IMR-90 (cell line): ENCODE measurements around the gene MORC2. TPM values are rescaled to one million over a fixed set of nuclear protein-coding genes. Genes with fewer than 3 reads are reported as not detected.
A peak's percentile ranks its signal among the peaks of the same experiment; 100 is the strongest.

ENCODE experiments used
- ATAC-seq: fragments of 200-7000 bp; cut with Tn5 transposase; 2 replicates; pipeline ENCODE4 v1.9.1; 2020; ENCODE audit warnings: low read depth, mild to moderate bottlenecking, moderate library complexity
- Bru-seq: library from RNA; stranded (reverse); fragments of 400-500 nt; gene quantifications from one replicate; lab custom pipeline; 2021; lab: Mats Ljungman, UMichigan
- BruChase-seq, 2 experiments: library from RNA; stranded (reverse); fragments of 400-500 nt; gene quantifications; one replicate each; lab custom pipeline; 2021; lab: Mats Ljungman, UMichigan
- BruUV-seq: library from RNA; stranded (reverse); fragments of 400-500 nt; replicated peaks from 2 replicates; lab custom pipeline; 2021; lab: Mats Ljungman, UMichigan
- CTCF ChIA-PET: fragments of 300-600 bp; formaldehyde crosslinking; extraction: SDS; loops from one replicate; lab custom pipeline; 2021; ENCODE audit warnings: antibody characterized with exemption; lab: Yijun Ruan, JAX
- POLR2A ChIA-PET: fragments of 300-600 bp; sonication (Branson Sonifier 250); formaldehyde crosslinking; loops from one replicate; lab custom pipeline; 2022; ENCODE audit warnings: antibody characterized with exemption; ENCODE audit not compliant: unreplicated experiment; lab: Charles Lee
- DNase-seq: peaks from one replicate; pipeline ENCODE4 v3.0.0; 2013
- H2AFZ ChIP-seq: replicated peaks from 2 replicates; pipeline ENCODE3; 2013; ENCODE audit warnings: low read length, mild to moderate bottlenecking; ENCODE audit not compliant: poor library complexity
- H2AK5ac ChIP-seq: 2 replicates; pipeline ENCODE4 v1.6.1; 2013; ENCODE audit warnings: low read depth, low read length, inconsistent platforms
- H2AK9ac ChIP-seq: replicated peaks from 2 replicates; pipeline ENCODE3; 2013; ENCODE audit warnings: mild to moderate bottlenecking, low read depth, low read length, moderate library complexity; ENCODE audit not compliant: poor library complexity
- H2BK120ac ChIP-seq: 2 replicates; pipeline ENCODE4 v1.6.1; 2013; ENCODE audit warnings: low read depth, low read length, inconsistent platforms
- H2BK15ac ChIP-seq: 3 replicates; pipeline ENCODE4 v1.6.1; 2013; ENCODE audit warnings: low read depth, low read length, inconsistent platforms
- H2BK20ac ChIP-seq: 2 replicates; pipeline ENCODE4 v1.6.1; 2013; ENCODE audit warnings: low read depth, mild to moderate bottlenecking, inconsistent platforms, low read length, moderate library complexity
- H2BK5ac ChIP-seq: 2 replicates; pipeline ENCODE4 v1.6.1; 2013; ENCODE audit warnings: mild to moderate bottlenecking, low read depth, low read length, inconsistent platforms; ENCODE audit not compliant: poor library complexity, severe bottlenecking
- H3K14ac ChIP-seq: replicated peaks from 2 replicates; pipeline ENCODE4 v1.6.1; 2013; ENCODE audit warnings: low read depth, low read length, inconsistent platforms
- H3K18ac ChIP-seq: 2 replicates; pipeline ENCODE4 v1.6.1; 2013; ENCODE audit warnings: low read depth, low read length, control low read depth
- H3K23ac ChIP-seq: 2 replicates; pipeline ENCODE4 v1.6.1; 2013; ENCODE audit warnings: low read depth, low read length, inconsistent platforms
- H3K27ac ChIP-seq: 2 replicates; pipeline ENCODE4 v1.5.1; 2013; ENCODE audit warnings: mild to moderate bottlenecking, control low read depth, low read length; ENCODE audit not compliant: insufficient read depth
- H3K27me3 ChIP-seq: 2 replicates; pipeline ENCODE4 v1.6.1; 2013; ENCODE audit warnings: low read length; ENCODE audit not compliant: control insufficient read depth, insufficient read depth
- H3K36me3 ChIP-seq: 2 replicates; pipeline ENCODE4 v1.6.1; 2013; ENCODE audit warnings: low read length, mixed read lengths; ENCODE audit not compliant: control insufficient read depth, insufficient read depth
- H3K4ac ChIP-seq: 2 replicates; pipeline ENCODE4 v1.6.1; 2013; ENCODE audit warnings: low read depth, low read length, inconsistent platforms
- H3K4me1 ChIP-seq: 2 replicates; pipeline ENCODE4 v1.6.1; 2013; ENCODE audit warnings: low read length, mixed read lengths; ENCODE audit not compliant: control insufficient read depth, insufficient read depth
- H3K4me2 ChIP-seq: 2 replicates; pipeline ENCODE4 v1.6.1; 2013; ENCODE audit warnings: low read depth, mild to moderate bottlenecking, control low read depth, low read length, moderate library complexity
- H3K4me3 ChIP-seq: 2 replicates; pipeline ENCODE4 v1.5.1; 2013; ENCODE audit warnings: low read depth, mild to moderate bottlenecking, control low read depth, low read length, moderate library complexity; ENCODE audit not compliant: insufficient read depth
- H3K56ac ChIP-seq: 2 replicates; pipeline ENCODE4 v1.6.1; 2013; ENCODE audit warnings: low read length, inconsistent platforms; ENCODE audit not compliant: insufficient read depth; ENCODE audit errors: extremely low read depth
- H3K79me1 ChIP-seq, 2 experiments: 2 replicates each; pipeline ENCODE4 v1.6.1; 2013; ENCODE audit warnings: low read length in 2 of 2, inconsistent platforms in 1 of 2, low read depth in 1 of 2
- H3K9ac ChIP-seq: 2 replicates; pipeline ENCODE4 v1.6.1; 2013; ENCODE audit warnings: low read depth, low read length, control low read depth
- H3K9me1 ChIP-seq: 2 replicates; pipeline ENCODE4 v1.6.1; 2013; ENCODE audit warnings: low read length, inconsistent platforms; ENCODE audit not compliant: insufficient read depth
- H3K9me3 ChIP-seq: 2 replicates; pipeline ENCODE4 v1.6.1; 2013; ENCODE audit warnings: low read length; ENCODE audit not compliant: control insufficient read depth, insufficient read depth
- H4K20me1 ChIP-seq: 2 replicates; pipeline ENCODE4 v1.6.1; 2013; ENCODE audit warnings: low read length, inconsistent platforms; ENCODE audit not compliant: insufficient read depth
- H4K5ac ChIP-seq: 2 replicates; pipeline ENCODE4 v1.6.1; 2013; ENCODE audit warnings: mild to moderate bottlenecking, low read depth, low read length, control low read depth
- H4K8ac ChIP-seq, 2 experiments: 2 replicates each; pipeline ENCODE4 v1.6.1; 2013; ENCODE audit warnings: low read depth in 2 of 2, low read length in 2 of 2, control low read depth in 1 of 2, inconsistent platforms in 1 of 2
- H4K91ac ChIP-seq: 2 replicates; pipeline ENCODE4 v1.6.1; 2013; ENCODE audit warnings: low read depth, low read length, inconsistent platforms; ENCODE audit not compliant: insufficient read depth
- CHD1 ChIP-seq: IDR thresholded peaks from 2 replicates; pipeline ENCODE4 v1.6.1; 2012; ENCODE audit warnings: low read depth, low read length, improper control_type of control experiment
- MXI1 ChIP-seq: IDR thresholded peaks from 2 replicates; pipeline ENCODE4 v1.6.1; 2012; ENCODE audit warnings: low read depth, mild to moderate bottlenecking, low read length, moderate library complexity, borderline replicate concordance
- RCOR1 ChIP-seq: IDR thresholded peaks from 2 replicates; pipeline ENCODE4 v1.6.1; 2012; ENCODE audit warnings: mild to moderate bottlenecking, low read length, improper control_type of control experiment; ENCODE audit not compliant: insufficient replicate concordance
- RFX5 ChIP-seq: IDR thresholded peaks from 2 replicates; pipeline ENCODE4 v1.8.0; 2012; ENCODE audit warnings: low read depth, mild to moderate bottlenecking, low read length, moderate library complexity
- USF2 ChIP-seq: fragments of 150-350 bp; IDR thresholded peaks from 2 replicates; pipeline ENCODE4 v1.6.1; 2017; ENCODE audit warnings: mild to moderate bottlenecking, antibody characterized with exemption, low read length, low read depth
- WGBS, 2 experiments: methylation state at CpG; one replicate each; pipeline versions ENCODE4 v1.1.5 to v1.1.7; 2013; ENCODE audit warnings: missing lambda C conversion rate in 2 of 2; ENCODE audit not compliant: insufficient read length in 1 of 2; ENCODE audit errors: extremely low coverage in 2 of 2; 5-methylcytosine and 5-hydroxymethylcytosine counted together
- dilution Hi-C: fragments of 300-500 bp; cut with HindIII; formaldehyde crosslinking; loops from one replicate; pipeline ENCODE4 v1.14.3; 2018; ENCODE audit warnings: low sequenced_read_pairs; ENCODE audit not compliant: unreplicated experiment
- in situ Hi-C: fragments of 300-500 bp; cut with MboI; formaldehyde crosslinking; loops from 3 replicates; pipeline ENCODE4 v1.14.3; 2019; ENCODE audit warnings: low sequenced_read_pairs, inconsistent platforms, mixed read lengths
- intact Hi-C: fragments of 100-400 bp; cut with micrococcal nuclease; formaldehyde crosslinking; loops from 2 replicates; pipeline ENCODE4 v1.10.0; 2022
- long read RNA-seq: library from polyadenylated mRNA; unstranded; transcript quantifications from one replicate; pipeline ENCODE4 v2.0.0, GENCODE V29; 2021; ENCODE audit not compliant: unreplicated experiment
- polyA plus RNA-seq, 3 experiments: library from polyadenylated mRNA; depleted of rRNA; stranded (reverse); fragments of >200 nt; gene quantifications; 2 replicates each; pipeline ENCODE4 v1.2.3, GENCODE V29; 2012; ENCODE audit warnings: low replicate concordance in 1 of 3
- total RNA-seq: library from RNA; depleted of rRNA; stranded (reverse); fragments of >200 nt; gene quantifications from 2 replicates; pipeline ENCODE4 v1.2.3, GENCODE V29; 2012; rRNA removed

Gene MORC2
- 20.6 and 24.7 TPM in 2 replicates for total RNA-seq
- 12.8 and 15.8 TPM in 2 replicates for polyA plus RNA-seq (2012; rRNA removed)
- polyA plus RNA-seq (2012; cell fraction: cytosol; rRNA removed): 6.6 and 7.2 TPM in 2 replicates
- polyA plus RNA-seq (2012; cell fraction: nucleus; rRNA removed; ENCODE audit: low replicate concordance): 17.9 and 32.7 TPM in 2 replicates
- percentile 78 among the genes with signal in this experiment for Bru-seq, nascent RNA
- percentile 82 among the genes with signal in this experiment for BruChase-seq, experiment 1, labeled RNA remaining after a 6-hour chase
- percentile 84 among the genes with signal in this experiment for BruChase-seq, experiment 2, labeled RNA remaining after a 2-hour chase
- long read RNA-seq, full-length matches to known transcripts: 3 of 21 reads
- long read RNA-seq, partial matches to known transcripts: 10 of 21 reads
- long read RNA-seq, other reads (novel, unspliced or antisense): 8 of 21 reads

DNA sequence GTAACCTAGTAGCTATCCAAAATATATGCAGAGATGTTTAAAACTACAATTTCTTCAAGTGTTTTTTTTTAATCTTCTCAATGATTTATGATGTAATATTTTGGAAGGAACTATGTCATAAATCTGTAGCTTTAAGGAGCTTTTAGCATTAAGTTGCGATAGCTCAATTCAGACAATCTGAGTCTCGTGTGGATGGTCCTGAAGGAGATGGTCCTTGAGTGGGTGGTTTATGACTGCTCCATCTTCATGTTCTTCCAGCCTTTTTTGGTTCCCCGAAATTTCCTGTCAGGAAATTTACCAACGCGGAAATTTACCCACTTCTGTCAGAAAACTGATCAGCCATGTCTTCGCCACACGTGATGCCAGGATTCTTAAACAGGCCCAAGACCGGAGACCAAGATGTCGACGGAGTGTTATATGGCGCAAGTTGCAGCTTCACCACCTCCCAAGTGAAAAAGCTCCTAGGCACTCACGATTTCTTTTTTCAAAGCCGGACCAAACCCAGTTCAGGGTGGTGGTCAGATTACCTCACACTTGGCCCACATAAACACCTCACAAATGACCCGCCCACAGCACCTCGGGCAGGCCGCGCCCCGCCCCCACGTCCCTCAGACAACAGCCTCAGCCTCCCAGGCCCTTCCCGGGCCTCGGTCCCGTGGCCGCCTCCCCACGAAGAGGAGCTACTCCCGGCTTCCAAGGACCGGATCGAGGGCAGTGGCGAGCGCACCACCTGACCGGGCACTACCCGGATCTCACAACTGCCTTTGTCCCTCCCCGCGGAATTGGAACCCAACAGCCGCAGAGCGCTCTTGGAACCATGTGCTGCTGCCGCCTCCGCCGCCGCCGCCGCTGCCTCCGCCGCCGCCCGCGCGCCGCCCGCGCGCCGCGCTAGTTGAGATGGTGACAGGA lies at the start of gene MORC2:
Gene MORC2, minus strand, starts transcription at position 760 of the 909 bp plus-strand sequence. CDS start 885 bp downstream, outside the sequence.
- Histone ChIP-seq H3K4ac (peak within 1 kb of the TSS; percentile 81), H4K20me1 (peaks cover 39% of the 10 kb centered on the region; the same call in 1 of the 2 replicates), H3K56ac (peak within 1 kb of the TSS; percentile 86; the same call in 1 of the 2 replicates), H3K23ac (peak within 1 kb of the TSS; percentile 86), H3K79me1 (peaks cover 35 to 83% of the 10 kb centered on the region in 2 experiments), H3K4me3 (peak within 1 kb of the TSS; percentile 68), H3K27ac (peak within 1 kb of the TSS; percentile 97), H2AFZ (peak within 1 kb of the TSS; percentile 96), H3K14ac (peak within 1 kb of the TSS; percentile 94), H2BK5ac (peak within 1 kb of the TSS; percentile 89), H3K36me3 (peaks cover 15% of the 10 kb centered on the region), H3K27me3 (no peaks in the 10 kb centered on the region), H2BK15ac (no peak within 1 kb of the TSS), H2BK20ac (no peak within 1 kb of the TSS), H4K5ac (peak within 1 kb of the TSS; percentile 65), H3K18ac (peak within 1 kb of the TSS; percentile 45; the same call in 1 of the 2 replicates), H2AK5ac (peak within 1 kb of the TSS; percentile 94), H3K9me1 (peaks cover 7% of the 10 kb centered on the region; the same call in 1 of the 2 replicates), H3K9ac (peak within 1 kb of the TSS; percentile 89), H3K4me2 (peak within 1 kb of the TSS; percentile 100), H2AK9ac (peak within 1 kb of the TSS; percentile 98), H3K9me3 (peaks cover 9% of the 10 kb centered on the region), H2BK120ac (no peak within 1 kb of the TSS; the same call in 1 of the 2 replicates), H3K4me1 (peaks cover 10% of the 10 kb centered on the region), H4K8ac (peak within 1 kb of the TSS; percentile 70 to 95), H4K91ac (peak within 1 kb of the TSS; percentile 68; the same call in 1 of the 2 replicates)
- intact Hi-C loops (loop anchor here (5.0 kb wide), 1 partner anchor 69 kb away; no protein-coding TSS in a partner anchor), in situ Hi-C loops (no loop called here), dilution Hi-C loops (no loop called here)
- CTCF ChIA-PET: interaction anchor here (1.5 to 1.7 kb wide), 2 partner anchors 20 to 115 kb away, joined by 3 to 4 read pairs; no protein-coding TSS in a partner anchor
- BruUV-seq: TSS peak; percentile 34
- WGBS, 2 experiments: 17% methylated on average over 41 of the region's 53 CpGs; no CpG with 5 or more reads in 1 of the 2 experiments
- ATAC-seq: peak; percentile 40
- DNase-seq: peak; percentile 15
- POLR2A ChIA-PET: interaction anchor here (0.5 to 0.6 kb wide), 4 partner anchors 10 to 201 kb away, joined by 3 to 14 read pairs (median 4); no protein-coding TSS in a partner anchor
- TF ChIP-seq MXI1: peak; percentile 53; the same call in 1 of the 2 replicates
- no peak for TF ChIP-seq RCOR1
- peak; percentile 42; the same call in 1 of the 2 replicates for TF ChIP-seq USF2
- TF ChIP-seq RFX5: no peak
- TF ChIP-seq CHD1: 0 out of 2 replicates have a peak, but pooled peaks have one; percentile 10
